GM19372 (cell line): ENCODE results near the gene TTC16.

Source experiments
- ATAC-seq: cut with Tn5 transposase; IDR thresholded peaks from one replicate; pipeline ENCODE4 v1.9.1; 2021; ENCODE audit warnings: mild to moderate bottlenecking, low read depth, moderate library complexity; ENCODE audit not compliant: unreplicated experiment

TTC16 gene

DNA sequence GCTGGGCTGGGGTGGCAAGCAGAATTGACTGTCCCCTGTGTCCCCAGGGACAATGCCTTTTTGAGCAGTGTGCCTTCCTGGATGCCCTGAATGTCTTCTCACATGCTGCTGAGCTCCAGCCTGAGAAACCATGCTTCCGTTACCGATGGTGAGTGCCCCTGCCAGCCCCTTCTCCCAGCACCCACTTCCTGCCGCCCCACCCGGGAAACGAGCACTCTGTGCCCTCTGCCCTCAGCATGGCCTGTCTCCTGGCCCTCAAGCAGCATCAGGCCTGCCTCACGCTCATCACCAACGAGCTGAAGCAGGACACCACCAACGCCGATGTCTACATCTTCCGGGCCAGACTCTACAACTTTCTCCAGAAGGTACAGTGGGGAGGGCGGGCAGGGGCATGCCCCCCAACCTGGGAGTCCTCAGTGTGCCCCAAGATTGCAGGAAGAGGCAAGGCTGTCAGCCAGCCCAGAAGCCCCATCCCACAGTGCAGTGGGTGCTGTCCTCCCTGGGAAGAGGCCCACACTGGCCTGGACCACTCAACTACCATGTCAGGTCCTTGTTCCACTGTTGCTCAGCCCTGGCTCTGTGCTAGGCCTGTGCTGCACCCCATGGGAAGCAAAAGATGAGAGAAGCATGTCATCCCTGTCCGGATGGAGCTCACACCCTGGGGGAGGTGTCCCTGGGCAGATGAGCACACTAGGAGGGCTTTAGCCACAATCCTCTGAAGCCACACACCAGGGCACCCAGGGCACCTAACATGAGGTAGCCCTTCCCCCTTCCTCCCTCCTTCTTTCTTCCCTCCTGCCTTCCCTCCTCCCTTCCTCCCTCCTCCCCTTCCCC, 4.4 kb downstream of the TTC16 start:
- ATAC-seq = no peak

DNA sequence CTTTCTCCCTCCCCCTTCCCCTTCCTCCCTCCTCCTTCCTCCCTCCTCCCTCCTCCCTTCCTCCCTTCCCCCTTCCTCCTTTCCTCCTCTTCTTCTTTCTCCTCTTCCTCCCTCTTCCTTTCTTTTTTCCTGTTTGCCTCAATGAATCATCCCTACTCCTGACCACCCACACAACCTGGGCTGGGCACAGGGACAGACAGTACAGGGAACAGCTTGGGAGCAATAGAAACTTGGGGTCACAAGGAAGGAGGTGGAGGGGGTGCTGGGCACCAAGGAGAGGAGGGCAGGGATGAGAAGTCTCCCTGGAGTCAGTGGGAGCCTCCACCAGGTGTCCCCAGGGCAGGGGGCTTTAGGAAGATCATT, 5.0 kb downstream of the TTC16 start:
- ATAC-seq = no peak

DNA sequence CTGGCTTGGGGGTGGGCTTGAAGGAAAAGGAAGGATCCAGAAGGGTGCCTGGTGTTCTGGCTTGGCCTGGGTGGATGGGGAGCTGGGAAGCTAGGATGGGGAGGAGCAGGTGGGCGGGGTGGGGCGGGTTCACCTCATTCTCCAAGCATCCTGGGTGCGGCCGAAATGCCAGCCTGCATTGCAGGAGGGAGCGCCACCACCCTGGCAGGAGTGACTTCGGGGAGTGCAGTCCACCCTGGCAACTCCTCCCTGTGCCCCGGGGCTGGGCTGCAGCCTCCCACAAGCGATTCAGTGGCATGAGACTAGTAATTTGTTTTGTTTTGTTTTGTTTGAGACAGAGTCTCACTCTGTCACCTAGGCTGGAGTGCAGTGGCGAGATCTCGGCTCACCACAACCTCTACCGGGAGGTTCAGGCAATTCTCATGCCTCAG, 5.5 kb downstream of the TTC16 start:
- no peak for ATAC-seq

DNA sequence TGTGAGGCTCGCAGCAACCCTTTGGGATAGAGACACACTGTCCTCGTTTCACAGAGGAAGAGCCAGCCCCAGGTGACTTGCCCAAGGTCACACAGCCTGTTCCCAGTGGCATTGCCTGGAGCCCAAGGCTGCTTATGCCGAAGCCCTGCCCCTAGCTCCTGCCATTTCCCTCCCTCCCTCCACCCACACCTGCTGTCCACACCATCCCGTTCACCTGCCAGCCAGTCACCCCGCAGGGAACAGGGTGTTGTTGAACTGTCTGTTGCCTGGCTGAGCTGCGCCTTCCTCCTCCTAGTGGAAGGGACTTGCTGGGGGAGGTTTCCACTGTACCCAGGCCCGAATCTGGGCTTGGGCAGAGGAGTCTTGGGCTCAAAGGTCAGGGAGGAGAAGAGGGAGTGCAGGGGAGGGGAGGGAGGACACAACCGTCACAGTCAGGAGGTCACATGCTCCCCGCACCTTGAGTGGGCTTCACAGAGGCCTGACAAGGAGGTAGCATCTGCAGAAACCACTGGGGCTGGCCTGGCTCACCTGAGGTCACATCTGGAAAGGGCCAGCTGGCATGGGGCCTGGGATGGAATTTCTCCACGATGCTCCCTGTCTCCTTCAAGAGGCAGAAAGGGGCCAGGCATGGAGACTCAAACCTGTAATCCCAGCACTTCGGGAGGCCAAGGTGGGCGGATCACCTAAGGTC, 6.3 kb downstream of the TTC16 start:
- ATAC-seq = no peak

DNA sequence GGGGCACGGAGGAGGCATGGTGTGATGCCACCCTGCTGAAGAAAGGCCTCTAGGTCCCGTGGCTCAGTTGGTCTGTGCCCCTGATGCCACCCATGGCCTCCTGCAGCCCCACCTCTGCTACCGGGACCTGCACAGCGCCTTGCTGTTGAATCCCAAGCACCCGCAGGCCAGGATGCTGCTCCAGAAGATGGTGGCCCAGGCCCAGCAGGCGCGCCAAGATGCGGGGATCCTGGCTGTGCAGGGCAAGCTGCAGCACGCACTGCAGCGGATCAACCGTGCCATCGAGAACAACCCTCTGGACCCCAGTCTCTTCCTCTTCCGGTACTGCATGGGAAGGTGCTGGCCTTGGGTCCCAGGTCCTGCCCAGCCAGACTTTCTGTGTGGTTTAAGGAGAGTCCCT, 7.1 kb downstream of the TTC16 start:
- ATAC-seq = no peak

DNA sequence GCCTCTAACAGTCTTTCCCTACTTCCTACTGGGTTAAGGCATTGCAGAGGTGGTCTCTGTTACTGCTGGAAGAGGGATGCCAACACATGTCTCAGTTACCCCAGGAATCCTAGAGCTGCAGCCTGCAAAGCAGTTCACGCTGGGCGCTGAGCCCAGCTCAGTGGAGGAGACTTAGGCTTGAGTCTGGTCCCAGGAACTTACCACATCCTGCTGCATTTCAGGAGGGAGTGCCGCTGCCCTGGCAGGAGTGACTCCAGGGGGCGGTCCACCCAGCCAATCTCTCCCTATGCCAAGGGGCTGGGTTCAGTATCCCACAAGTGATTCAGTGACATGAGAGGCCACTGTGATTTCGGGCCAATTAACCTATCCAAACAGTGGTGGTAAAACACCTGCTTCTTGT, 7.6 kb downstream of the TTC16 start:
- no peak for ATAC-seq

DNA sequence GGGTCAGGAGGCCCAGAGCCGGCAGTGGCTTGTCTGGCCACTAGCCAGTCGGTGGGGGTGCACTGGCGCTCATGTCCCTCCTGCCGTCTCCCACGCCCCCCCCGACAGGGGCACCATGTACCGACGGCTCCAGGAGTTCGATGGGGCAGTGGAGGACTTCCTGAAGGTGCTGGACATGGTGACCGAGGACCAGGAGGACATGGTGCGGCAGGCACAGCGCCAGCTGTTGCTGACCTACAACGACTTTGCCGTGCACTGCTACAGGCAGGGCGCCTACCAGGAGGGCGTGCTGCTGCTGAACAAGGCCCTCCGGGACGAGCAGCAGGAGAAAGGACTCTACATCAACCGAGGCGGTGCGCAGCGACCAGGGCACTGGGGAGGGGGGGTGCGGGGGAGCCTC, 8.1 kb downstream of the TTC16 start:
- ATAC-seq = no peak

DNA sequence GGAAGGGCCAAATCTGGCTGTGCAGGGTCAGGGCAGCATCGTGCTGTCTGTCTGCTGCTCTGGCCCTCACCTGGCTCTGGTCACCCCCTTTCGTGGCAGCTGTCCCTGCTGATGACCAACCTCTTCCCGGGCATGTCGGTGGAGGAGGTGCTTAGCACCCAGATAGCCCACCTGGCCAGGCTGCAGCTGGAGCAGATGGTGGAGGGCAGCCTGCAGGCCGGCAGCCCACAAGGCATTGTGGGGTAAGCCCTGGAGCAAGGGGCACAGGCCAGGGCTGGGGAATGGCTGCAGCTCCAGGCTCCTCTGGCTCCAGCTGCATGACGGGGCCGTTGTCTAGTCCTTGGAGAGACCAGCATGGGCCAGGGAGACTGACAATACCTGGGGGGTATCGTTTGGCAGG, 11.0 kb downstream of the TTC16 start:
- no peak for ATAC-seq

DNA sequence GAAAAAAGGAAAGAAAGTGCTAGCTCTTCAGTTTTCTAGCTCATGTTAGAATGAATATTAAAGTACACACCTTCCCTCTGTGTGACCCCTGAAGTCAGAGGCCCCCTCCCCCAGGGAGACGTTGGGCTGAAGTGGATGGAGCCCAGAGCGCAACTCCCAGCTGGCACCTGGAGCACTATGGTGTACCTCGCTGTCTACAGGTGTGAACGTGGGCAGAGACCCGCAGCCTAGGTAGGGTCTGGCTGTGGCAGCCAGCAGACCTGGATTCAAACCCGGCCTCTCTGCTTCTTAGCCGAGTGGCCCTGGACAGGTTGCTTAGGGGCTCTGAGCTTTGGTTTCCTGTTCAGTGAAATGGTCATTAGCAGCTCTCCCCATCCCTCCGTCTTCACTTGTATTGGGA, 12.9 kb downstream of the TTC16 start:
- ATAC-seq = no peak

DNA sequence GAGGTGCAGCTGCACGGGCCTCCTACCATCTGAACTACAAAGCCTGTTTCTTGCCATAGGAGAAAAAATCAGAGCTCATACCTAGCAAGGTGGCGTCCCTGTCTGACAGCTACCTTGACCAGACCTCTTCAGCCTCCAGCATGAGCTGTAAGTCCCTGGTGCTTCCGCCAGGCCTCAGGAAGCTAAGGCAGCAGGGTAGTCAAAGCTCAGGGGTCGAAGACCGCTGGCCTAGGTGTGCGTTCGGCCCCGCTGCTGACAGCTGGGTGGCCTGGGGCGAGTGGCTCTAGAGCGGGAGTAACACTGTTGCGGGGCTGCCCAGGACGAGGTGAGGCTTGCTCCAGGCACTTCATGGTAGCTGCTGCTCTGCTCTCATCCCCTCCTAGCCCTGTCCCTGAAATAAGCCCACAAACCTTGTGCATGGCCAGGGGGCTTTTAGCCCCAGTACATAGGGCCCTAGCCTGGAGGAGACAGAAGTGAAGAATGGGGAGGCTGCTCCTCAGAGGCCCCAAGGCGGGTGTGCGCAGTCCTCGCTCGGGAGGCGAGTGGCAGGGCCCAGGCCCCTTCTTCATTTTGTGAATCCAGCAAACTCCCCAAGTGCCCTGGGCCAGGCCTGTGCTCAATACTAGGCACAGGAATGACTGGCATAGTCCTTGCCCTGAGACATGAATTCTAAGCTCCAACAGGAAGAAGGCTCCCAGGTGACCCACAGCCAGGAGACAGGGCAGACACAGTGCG, 13.8 kb downstream of the TTC16 start:
- no peak for ATAC-seq

DNA sequence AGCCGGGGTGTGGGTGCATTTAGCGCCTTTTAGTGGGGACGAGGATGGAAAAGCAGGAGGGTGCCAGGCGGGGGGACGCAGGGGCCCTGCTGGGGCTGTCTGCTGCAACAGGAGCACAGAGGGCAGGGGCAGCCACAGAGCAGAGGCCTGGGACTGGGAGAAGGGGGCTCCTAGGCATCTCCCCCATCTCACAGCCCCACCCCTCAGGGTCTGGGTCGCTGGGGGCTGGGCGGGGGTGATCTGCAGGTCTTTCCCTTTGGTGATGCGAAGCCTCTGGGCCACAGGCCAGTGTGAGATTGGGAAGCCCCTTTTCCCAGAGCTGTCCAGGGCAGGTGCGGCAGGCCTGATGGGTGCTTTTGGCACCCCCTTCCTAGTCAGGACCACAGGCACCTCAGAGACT, 14.4 kb downstream of the TTC16 start:
- no peak for ATAC-seq

DNA sequence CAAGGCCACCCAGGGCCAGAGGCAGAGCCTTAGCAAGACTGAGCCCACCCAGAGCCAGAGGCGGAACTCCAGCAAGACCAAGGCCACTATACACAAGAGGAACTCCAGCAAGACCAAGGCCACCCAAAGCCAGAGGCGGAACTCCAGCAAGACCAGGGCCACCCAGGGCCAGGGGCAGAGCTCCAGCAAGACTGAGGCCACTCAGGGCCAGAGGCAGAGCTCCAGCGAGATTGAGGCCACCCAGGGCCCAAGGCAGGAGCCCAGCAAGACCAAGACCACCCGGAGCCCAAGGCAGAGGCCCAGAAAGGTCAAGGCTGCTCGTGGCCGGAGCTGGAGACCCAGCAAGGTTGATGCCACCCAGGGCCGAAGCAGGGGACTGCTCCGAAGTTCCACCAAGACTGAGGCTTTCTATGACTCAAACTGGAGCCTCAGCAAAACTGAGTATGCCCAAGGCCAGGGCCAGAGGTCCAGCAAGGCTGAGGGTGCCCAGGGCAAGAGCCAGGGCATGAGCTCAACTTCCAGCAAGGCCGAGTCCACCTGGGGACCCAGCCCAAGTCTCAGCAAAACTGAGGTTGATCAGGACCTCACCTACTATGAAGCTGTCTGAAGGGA, 15.0 kb downstream of the TTC16 start:
- no peak for ATAC-seq

DNA sequence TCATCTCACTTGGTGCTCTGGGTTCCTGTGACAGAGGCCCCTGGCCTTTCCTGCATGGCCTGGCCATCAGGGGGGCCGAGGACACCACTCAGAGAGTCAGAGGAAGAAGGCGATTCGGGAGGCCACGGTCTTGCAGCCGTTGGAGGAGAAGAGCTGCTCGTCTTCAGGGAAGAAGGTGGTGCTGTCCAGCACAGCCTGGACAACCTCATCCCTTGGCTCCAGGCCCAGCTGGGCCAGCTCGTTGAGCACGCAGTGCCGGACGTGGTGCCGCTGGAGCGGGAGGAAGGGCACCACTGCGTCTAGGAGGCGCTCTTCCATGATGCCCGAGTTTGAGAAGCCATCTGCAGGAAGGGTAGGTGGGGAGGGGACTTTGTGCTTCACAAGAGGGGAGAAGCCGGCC, 16.1 kb downstream of the TTC16 start:
- ATAC-seq = no peak

DNA sequence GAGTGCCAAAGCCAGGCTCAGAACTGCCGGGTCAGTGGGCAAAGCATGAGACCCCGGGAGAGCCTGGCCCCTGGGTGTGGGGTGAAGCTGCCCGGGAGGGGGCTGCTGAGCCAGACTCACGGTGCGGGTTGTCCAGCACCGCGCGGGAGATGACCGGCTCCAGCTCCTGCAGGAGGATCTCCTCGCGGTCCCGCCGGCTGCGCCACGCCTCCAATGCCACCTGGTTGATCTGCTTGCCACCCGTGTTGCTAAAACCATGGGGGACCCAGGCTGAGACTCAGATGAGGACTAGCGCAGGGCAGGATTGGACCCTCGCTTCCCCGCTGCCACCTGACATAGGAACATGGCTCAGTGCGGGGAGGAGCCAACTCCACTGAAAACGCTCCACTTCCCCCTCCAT, 16.6 kb downstream of the TTC16 start:
- no peak for ATAC-seq

DNA sequence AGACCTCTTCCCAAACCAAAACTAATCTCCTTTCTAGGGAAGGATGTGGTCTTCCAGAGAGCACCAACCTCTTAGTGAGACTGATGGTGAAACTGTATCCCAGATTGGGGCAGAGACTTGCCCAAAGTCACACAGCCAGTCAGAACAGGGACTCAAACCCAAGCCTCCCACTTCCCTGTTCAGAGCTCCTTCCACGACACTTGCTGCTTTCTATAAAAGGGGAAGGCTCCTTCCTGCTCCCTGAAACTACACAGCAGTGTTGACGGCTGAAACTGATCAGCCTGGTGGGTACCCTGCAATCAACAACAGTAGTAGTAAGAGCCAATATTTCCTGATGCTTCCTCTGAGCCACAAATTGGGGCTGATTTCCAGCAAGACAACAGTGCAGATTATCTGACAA, 17.7 kb downstream of the TTC16 start:
- ATAC-seq = no peak

DNA sequence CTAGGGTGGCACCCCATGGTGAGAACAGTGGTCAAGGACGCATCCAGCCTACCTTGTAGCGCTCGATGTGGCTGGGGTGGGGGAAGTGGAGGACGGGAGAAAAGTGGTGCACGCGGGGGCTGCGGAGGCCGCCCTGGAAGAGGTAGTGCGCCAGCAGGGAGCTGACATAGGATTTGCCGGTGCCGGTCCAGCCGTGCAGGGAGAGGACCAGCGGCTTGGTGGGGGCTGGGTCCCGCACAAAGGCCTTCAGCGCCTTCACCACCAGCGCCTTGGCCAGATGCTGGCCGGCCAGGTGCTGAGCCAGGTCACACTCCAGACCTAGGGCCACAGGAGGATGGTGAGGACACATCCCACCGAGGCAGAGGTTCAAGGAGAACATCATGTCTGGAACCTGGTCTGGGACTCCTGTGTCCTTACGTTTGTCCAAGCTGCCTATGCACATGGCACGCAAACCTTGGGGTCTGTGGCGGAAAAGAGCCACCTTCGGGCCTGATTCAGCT, 18.4 kb downstream of the TTC16 start:
- ATAC-seq = no peak

DNA sequence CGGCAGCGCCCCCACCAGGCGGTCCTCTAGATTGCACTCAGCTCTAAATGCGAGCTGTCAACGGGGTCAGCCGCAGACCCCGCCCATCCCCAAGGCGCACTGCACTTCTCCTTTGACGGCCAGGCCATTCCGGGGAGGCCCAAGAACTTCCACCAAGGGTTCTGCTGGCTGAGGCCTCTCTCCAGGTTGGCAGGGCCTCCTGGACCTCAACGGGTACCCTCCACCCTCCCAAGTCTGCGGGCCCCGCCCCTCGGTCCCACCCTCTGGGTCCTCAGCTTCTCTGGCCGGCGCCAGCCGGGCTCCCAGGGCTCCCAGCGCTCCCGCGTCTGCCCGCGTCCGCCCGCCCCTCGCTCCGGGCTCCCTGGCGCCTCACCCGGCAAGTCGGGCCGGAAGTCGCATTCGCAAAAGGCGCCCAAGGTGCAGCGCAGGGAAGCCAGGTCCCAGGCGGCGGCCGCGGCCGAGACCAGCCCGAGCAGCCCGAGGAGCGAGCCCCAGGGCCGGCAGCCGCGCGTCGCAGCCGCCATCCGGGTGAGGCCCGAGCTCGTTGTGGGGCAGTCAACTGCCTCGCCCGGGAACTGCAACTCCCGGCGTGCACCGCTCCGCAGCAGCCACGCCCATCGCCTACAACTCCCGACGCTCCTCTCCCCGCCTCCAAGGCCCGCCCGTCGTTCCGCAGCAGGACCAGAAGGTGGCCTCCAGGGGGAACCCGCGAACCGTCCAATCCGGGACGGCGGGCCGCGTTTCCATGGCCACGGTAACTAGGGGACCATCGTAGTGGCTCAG, 19.1 kb downstream of the TTC16 start, which contains the start of gene TOR2A:
TOR2A (minus strand) TSS at position 548 of the 783 bp plus-strand sequence; CDS start at position 524, 24 bp downstream.
- ATAC-seq = peak; percentile 83

DNA sequence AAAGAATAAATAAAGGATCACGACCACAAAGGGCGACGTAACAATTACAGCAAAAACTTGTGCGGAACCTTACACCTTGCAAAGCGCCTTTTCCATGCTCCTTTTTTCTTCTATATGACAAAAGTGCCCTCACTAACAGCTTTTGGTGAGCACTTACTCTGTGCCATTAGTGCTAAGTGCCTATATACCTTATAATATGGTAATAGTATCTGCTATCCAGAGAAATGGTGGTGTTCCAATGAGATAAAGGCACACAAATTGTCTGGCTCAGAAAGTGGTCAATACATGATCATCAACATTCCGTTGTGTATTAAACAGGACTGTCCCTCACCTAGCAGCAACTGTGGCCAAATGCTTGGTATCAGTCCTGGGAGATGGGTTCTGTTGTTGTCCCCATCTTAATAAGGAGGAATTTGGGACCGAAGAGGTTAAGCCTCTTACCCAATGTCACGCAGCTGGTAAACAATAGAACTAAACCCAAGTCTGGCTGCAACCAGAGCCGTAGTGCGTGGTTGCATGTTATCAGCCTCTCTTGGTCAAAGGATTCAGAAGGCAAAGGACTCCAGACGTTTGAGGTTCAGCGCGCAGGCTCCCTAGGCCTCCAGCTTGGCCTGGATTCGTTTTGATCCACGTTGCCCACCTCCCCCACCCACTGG, 19.8 kb downstream of the TTC16 start:
- ATAC-seq = peak; percentile 27

DNA sequence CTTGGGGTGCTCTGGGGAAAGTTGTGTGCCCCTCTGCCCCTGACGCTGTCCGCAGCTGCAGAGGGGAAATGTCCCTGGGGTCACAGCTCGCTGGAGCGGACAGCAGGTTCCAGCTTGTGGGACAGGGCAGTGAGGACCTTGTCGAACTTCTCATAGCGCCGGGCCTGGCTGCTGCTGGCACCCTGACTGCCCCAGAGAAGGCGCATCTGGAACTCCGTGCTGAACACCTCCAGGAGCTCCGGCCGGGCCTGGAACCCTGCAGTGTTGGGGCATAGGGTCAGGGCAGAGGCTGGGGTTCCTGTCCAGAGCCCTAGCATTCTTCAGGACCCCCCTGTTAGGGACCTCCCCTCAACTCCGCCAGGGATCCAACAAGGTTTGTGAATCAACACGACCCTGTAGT, 22.8 kb downstream of the TTC16 start:
- ATAC-seq = no peak
